ENCODE results near the gene CACNB2.

CACNB2 gene

GRCh38 chr10:18486438-18486837, 346.2 kb downstream of the CACNB2 start:
- in situ Hi-C loops (cut with HindIII; ENCODE audit: low sequenced_read_pairs): no loop called here

GRCh38 chr10:18490755-18491154, 350.5 kb downstream of the CACNB2 start:
- in situ Hi-C loops (cut with HindIII; ENCODE audit: low sequenced_read_pairs): no loop called here

DNA sequence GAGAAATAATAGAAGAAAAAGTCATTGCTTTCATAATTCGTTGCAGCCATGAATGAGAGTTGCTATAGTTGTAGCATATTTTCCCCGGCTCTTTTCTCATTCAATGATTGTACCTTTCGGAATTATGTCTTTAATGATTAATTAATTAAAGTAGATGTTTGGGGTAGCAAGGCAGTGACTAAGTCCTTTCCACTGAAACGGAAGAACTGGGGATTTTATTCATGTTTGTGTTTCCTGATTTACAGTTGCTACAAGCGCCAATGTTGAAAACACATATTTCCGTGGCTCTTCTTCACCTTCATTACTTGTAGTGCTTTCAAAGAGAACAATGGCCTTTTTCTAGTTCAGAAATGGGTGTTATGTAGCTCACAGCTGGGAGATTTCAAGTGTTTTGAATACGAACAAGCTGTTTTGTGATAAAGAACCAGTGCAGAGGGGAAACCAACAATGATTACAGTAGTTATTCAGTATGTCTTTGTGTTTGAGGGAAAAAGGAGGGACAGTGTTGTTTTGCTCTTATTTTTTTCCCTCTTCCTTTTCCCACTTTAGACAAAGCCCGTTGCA, 357.7 kb downstream of the CACNB2 start:
- in situ Hi-C loops (cut with HindIII; ENCODE audit: low sequenced_read_pairs): no loop called here

DNA sequence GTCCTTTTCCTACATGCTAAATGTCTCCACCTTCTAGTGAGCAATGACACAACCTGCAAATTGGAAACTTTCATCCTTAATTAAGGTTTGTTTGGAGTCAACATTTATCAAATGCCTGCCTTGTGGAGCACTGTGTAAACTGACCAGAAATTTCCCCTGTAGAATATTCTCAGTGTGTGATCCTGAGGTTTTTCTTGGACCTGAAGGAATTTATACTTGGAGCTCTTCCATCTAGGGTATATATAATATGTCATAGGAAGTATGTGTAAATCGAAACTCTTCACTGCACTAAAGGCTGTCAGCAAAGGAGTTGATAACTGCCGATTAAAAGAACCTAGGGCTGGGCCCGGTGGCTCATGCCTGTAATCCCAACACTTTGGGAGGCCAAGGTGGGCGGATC, 358.8 kb downstream of the CACNB2 start:
- in situ Hi-C loops (cut with HindIII; ENCODE audit: low sequenced_read_pairs): no loop called here

DNA sequence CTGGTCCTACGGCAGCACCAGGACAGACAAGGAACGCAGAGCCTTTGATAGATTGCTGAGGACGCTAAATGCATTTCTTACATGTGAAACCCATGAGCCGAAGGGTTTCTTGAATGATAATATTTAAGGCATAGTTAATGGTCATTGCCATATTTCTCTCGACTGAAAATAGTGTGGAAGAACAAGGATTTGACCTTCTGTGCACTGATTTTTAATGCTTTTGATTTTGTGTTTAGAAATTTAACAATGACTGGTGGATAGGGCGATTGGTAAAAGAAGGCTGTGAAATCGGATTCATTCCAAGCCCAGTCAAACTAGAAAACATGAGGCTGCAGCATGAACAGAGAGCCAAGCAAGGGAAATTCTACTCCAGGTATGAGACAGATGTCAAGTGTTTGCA, 360.4 kb downstream of the CACNB2 start:
- in situ Hi-C loops (cut with HindIII; ENCODE audit: low sequenced_read_pairs): no loop called here

DNA sequence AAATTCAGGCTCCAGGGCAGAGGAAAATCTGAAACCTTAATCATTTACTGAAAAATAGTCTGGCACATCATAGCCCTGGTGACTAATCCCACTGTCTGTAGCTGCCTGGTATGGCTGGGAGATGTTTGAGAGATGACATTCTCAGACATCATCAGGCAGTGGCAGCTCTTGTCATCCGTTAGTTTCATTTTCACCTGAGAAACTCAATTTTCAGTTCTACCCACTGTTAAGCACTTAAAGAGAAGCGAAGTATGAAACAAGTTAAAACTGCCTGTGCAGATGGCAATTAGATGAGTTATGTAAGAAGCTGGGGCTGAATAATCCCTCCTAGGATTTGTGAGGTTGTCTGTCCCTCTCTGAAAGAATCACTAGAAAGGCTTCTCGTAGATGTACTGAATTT, 361.0 kb downstream of the CACNB2 start:
- in situ Hi-C loops (cut with HindIII; ENCODE audit: low sequenced_read_pairs): no loop called here

DNA sequence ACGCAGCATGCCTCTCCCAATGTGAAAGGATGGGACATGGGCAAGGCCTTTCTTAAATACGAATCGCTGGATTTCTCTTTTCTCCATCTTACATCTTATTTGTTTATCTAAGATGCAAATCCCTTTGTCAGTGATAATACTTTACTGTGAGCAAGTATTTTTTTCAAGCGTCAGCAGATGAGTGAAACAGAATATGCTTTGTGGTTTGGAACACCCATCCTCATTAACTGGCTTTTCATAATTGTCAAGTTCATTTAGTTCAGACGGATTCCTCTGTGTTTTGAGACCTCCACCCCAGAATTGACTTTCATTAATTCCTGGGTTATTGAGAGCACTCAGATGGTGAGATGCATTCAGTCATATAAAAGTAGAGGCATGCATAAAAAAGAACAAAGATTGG, 361.4 kb downstream of the CACNB2 start:
- in situ Hi-C loops (cut with HindIII; ENCODE audit: low sequenced_read_pairs): no loop called here

DNA sequence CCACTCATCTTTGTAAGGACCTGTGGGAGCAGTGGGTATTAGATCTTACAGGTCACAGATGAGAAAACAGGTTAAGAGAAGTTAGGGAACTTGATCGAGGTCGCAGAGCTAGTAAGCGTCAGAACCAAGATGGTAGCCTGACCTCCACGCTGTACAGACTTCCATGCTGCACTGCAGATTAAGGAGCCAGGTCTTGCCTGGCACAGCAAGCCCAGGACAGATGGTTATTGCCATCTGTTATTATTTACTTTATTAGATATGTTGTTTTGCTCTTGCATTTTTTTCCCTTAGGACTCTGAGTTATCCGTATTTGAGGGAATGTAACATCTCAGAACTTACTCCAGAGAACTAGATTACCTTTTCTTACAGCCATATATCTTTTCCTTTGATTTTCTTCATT, 363.9 kb downstream of the CACNB2 start:
- in situ Hi-C loops (cut with HindIII; ENCODE audit: low sequenced_read_pairs): no loop called here

DNA sequence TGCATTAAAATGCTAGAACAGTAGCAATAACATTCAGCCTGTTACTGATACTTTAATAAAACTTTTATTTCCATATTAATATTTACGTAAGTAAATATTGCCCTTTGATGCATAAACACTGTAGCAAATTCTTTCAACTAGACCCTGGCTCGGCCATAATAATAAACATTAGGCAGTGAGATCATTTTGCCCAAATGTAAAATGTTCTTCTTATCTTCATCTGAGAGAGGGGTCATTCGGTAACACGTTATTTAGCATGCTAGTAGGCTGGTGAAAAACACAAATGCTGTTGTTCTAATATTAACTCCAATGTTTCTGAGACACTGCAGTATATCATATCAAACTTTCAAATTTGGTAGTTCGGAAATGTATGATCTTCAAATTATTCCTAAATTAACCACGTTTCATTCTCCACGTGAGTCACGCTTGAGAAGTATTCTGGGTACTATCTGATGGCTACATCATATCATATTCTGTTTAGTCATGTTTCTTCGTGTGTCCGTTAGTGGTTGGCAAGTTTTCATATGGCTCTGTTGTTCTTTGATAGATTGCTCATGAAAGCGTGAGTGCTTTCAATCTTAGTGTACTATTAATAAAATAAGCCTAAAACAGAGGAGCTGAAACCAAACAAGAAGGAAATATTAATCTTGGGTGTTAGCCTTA, 365.4 kb downstream of the CACNB2 start:
- in situ Hi-C loops (cut with HindIII; ENCODE audit: low sequenced_read_pairs): no loop called here

DNA sequence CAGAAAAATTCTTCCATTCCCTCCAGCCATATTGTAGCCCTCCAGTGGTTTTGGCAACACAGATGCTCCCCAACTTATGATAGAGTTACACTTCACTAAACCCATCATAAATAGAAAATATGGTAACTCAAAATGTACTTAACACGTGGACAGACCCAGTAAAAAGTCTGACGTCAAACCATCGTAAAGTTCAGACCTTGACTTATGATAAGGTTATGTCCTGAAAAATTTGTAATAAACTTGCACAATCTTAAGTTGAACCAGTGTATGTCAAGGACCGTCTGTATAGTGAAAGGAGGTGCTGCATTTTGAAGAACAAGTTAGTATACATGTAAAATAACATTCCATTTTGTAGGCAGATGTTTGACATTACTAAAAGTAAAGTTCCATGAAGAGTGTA, 368.4 kb downstream of the CACNB2 start:
- in situ Hi-C loops (cut with HindIII; ENCODE audit: low sequenced_read_pairs): no loop called here

- in situ Hi-C loops (cut with HindIII; ENCODE audit: low sequenced_read_pairs): no loop called here
Measured at GRCh38 chr10:18514537-18514936, 374.3 kb downstream of the CACNB2 start.

GRCh38 chr10:18516851-18517250, 376.6 kb downstream of the CACNB2 start:
- in situ Hi-C loops (cut with HindIII; ENCODE audit: low sequenced_read_pairs): no loop called here

DNA sequence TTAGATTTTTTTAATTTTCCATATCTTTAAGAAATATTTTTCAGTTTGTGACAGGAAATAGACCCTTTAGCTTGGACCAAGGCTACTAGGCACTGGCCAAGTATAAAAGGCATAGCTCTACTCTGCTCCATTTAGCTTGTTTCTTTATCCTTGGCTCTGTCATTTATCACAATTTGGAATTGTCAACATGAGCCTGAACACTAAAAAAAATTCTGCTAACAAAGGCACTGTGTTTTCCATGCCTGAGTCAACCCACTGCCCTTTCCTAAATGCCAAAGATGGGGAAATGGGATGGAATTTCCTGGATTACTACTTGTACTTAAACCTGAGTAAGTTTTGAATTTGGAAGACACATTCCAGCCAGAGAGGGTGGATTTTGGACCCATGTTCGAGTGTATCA, 382.8 kb downstream of the CACNB2 start:
- in situ Hi-C loops (cut with HindIII; ENCODE audit: low sequenced_read_pairs): no loop called here

GRCh38 chr10:18523858-18524257, 383.6 kb downstream of the CACNB2 start:
- in situ Hi-C loops (cut with HindIII; ENCODE audit: low sequenced_read_pairs): no loop called here

- in situ Hi-C loops (cut with HindIII; ENCODE audit: low sequenced_read_pairs): no loop called here
Measured at GRCh38 chr10:18527687-18528086, 387.5 kb downstream of the CACNB2 start.

DNA sequence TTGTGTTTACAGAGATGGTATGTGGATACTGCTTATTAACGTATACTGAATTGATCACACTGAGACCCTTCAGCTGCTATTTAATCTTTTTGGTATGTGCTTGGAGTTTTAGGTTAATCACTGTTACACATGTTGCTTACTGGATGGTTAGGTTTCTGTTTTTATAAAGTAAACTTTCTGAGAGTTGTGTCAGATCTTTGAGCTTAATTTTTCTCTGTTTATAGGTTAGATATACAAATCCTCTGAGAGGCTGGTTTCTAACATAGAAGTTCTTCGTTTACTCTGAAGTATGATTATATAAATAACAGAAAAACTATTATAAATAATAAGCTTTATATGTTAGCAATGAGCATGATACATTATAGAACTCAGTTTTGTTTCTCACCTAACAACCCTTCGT, 388.1 kb downstream of the CACNB2 start:
- in situ Hi-C loops (cut with HindIII; ENCODE audit: low sequenced_read_pairs): no loop called here

GRCh38 chr10:18532881-18533535, 392.8 kb downstream of the CACNB2 start:
- in situ Hi-C loops (cut with HindIII; ENCODE audit: low sequenced_read_pairs): no loop called here

DNA sequence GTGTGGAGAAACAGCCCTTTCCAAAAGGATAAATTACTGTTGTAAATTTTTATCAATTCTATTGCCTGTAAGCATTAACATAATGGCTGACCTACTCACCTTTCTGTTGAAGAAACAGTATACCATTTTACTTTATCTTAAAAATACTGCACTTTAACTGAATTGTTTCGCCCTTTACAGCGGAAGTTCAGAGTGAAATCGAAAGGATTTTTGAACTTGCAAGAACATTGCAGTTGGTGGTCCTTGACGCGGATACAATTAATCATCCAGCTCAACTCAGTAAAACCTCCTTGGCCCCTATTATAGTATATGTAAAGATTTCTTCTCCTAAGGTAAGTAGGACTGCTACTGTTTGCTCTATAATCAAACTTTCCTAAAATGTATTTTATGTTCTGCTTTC, 393.7 kb downstream of the CACNB2 start:
- in situ Hi-C loops (cut with HindIII; ENCODE audit: low sequenced_read_pairs): no loop called here

DNA sequence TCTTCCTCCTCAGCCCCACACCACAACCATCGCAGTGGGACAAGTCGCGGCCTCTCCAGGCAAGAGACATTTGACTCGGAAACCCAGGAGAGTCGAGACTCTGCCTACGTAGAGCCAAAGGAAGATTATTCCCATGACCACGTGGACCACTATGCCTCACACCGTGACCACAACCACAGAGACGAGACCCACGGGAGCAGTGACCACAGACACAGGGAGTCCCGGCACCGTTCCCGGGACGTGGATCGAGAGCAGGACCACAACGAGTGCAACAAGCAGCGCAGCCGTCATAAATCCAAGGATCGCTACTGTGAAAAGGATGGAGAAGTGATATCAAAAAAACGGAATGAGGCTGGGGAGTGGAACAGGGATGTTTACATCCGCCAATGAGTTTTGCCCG, 399.1 kb downstream of the CACNB2 start:
- in situ Hi-C loops (cut with HindIII; ENCODE audit: low sequenced_read_pairs): no loop called here

- in situ Hi-C loops (cut with HindIII; ENCODE audit: low sequenced_read_pairs): no loop called here
Measured at GRCh38 chr10:18540195-18540594, 400.0 kb downstream of the CACNB2 start.

DNA sequence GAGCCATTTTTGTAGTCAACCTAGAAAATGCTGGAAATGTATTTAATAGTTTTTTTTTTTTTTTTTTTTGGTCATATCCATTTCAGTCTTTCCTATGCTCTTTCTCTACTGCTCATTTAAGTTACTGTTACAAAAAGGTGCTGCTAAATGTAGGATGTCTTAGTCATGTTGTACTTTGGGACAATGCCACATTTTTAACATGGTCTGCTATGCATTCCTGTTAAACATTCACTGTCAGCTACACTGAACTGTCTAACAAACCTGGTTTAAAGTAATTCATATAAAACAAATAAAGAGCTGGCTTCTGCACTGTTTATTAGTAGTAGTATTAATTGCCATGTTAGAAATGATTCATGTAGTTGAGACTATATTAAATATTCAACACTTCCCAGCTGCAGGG, 402.6 kb downstream of the CACNB2 start:
- in situ Hi-C loops (cut with HindIII; ENCODE audit: low sequenced_read_pairs): no loop called here

DNA sequence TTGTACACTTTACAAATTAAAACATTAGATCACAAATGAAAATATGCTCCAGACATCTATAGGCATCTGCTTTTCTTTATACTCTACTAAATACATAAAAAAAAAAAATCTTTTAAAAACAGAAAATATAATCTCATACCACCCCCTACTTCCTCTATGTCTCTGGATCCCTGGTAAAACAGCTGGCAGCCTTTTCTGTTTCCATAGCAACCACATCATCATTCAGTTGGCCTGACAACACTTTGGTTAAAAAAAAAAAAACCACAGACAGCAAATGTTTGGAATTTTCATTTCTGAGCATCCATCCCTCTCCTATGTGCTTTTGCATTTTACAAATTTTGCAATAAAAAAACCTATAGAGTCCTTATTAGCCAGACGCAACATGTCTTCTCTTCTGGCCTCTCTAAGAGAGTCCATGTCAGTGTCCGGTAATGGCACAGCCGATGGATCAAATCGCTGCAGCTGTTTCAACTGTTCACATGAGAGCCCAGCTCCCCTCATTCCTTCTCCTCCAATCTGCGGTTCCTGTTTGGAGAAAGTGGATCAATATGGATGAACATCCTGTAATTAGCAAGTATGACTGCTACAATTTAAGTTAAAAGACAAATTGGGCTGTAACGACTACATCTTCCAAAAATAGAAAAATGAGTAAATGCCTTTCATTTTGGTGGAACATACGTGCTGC, 405.5 kb downstream of the CACNB2 start:
- in situ Hi-C loops (cut with HindIII; ENCODE audit: low sequenced_read_pairs): no loop called here

Data from endothelial cell of hepatic sinusoid (primary cell).